HEK293 (cell line): ENCODE data around the gene TTLL4.

Source experiments
- AEBP2 ChIP-seq: fragments of 450-650 bp; formaldehyde crosslinking; IDR thresholded peaks from 2 replicates; pipeline ENCODE4 v1.5.1; 2016; ENCODE audit warnings: missing biosample characterization, missing genetic modification characterization, borderline replicate concordance
- CTCF ChIP-seq: fragments of 450-650 bp; formaldehyde crosslinking; IDR thresholded peaks from 2 replicates; pipeline ENCODE4 v1.5.1; 2016; ENCODE audit warnings: missing biosample characterization, missing genetic modification characterization
- ZBTB1 ChIP-seq: fragments of 450-650 bp; formaldehyde crosslinking; IDR thresholded peaks from 2 replicates; pipeline ENCODE4 v1.5.1; 2016; ENCODE audit warnings: missing biosample characterization, missing genetic modification characterization
- ZNF174 ChIP-seq: fragments of 450-650 bp; formaldehyde crosslinking; IDR thresholded peaks from 2 replicates; pipeline ENCODE4 v1.5.0; 2017; ENCODE audit warnings: missing biosample characterization, mild to moderate bottlenecking, missing genetic modification characterization
- ZNF530 ChIP-seq: fragments of 450-650 bp; formaldehyde crosslinking; IDR thresholded peaks from 2 replicates; pipeline ENCODE4 v1.5.1; 2016; ENCODE audit warnings: low read depth, missing biosample characterization, missing genetic modification characterization
- ZNF677 ChIP-seq: fragments of 450-650 bp; IDR thresholded peaks from 2 replicates; pipeline ENCODE4 v1.5.0; 2018; ENCODE audit warnings: missing biosample characterization, mild to moderate bottlenecking, missing genetic modification characterization, moderate library complexity

DNA sequence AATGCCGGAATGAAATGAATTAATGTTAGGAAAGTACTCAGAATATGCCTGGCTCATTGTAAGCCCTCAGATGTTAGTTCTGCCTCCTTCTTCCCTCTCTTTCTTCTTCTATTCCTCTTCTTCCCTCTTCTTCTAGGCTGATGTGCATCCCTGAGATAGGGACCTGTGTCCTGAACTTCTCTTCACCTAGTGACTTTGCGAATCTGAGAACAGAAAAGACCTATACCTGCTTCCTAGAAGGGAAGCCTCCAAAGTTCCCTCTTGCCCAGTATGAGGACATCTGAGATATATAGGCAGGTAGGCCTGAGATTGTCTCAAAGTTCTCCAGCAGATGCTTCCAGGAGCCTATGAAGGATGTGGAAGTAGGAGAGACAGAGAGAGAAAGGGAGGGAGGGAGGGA lies 63.2 kb downstream of the TTLL4 start:
- TF ChIP-seq CTCF (tag by site-specific recombination), result no peak
- TF ChIP-seq AEBP2 (tag by site-specific recombination), result no peak
- TF ChIP-seq ZBTB1, result no peak
- TF ChIP-seq ZNF530, result no peak
- no peak for TF ChIP-seq ZNF677
- no peak for TF ChIP-seq ZNF174 (tag by site-specific recombination)
